ENCODE results near the gene CD53.

Gene CD53

DNA sequence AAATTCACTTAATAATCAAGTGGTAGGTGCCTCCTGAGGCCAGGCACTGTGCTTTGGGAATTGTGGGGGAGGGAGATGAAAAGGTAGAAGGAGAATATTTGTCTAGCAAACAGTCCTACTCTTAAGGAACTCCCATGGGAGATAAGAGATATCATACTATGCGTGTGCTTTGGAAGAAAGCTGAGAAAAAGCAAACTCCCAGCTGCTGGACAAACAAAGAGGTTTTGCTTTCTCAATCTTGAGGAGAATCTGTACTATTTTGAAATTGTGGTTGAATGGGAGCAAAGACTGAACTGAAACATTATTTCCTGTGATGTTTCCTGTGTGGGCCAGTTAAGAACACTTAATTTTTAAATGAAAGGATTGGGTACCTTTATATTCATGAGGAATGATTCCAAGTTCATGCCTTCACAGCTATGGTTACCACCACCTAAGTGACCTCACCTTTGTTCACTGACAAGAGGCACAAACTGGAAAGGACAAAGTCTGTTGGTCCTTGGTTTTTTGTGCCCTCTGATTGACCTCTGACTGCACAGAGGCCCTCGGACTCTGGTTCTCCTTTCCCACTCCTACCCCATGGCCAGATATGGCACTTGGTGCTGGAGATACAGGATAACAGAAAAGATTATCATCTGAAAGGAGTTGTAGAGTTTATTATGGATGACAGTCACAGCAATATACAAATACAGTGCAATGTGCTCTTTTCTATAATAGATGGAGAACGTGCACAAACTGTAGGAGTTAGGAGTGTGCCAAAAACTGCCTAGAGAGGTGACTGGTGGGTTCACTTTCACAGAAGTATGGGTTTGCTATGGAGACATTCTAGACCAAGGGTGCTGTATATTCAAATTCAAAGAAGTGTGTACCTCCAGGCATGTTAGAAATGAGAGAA, 1.6 kb downstream of the CD53 start:
- H3K36me3 ChIP-seq (ENCODE audit: insufficient read depth): no peaks in the 10 kb centered on the region
- no peak overlapping the region for H2AFZ ChIP-seq (ENCODE audit: low read depth)
- no peak overlapping the region for H3K4me2 ChIP-seq
- H3K27me3 ChIP-seq (ENCODE audit: insufficient read depth, low read depth): no peaks in the 10 kb centered on the region
- H3K9ac ChIP-seq: no peak overlapping the region
- no peaks in the 10 kb centered on the region for H3K4me1 ChIP-seq (ENCODE audit: low read depth, poor library complexity, severe bottlenecking)
- no peak overlapping the region for H3K4me3 ChIP-seq (IDR thresholded peaks at IDR 0.05; ENCODE audit: insufficient read depth, low read depth, low read length)
- H4K20me1 ChIP-seq (ENCODE audit: insufficient read depth): no peaks in the 10 kb centered on the region
- no peak overlapping the region for H3K27ac ChIP-seq
- no peaks in the 10 kb centered on the region for H3K79me2 ChIP-seq (ENCODE audit: insufficient read depth, low read depth)
- TF ChIP-seq CTCF (conservative IDR thresholded peaks at IDR 0.05; ENCODE audit: low read depth, low read length): no peak

- no peak overlapping the region for H3K4me2 ChIP-seq
- H2AFZ ChIP-seq (ENCODE audit: low read depth): no peak overlapping the region
- H3K4me3 ChIP-seq (IDR thresholded peaks at IDR 0.05; ENCODE audit: insufficient read depth, low read depth, low read length): no peak overlapping the region
- no peak overlapping the region for H3K9ac ChIP-seq
- no peaks in the 10 kb centered on the region for H4K20me1 ChIP-seq (ENCODE audit: insufficient read depth)
- TF ChIP-seq CTCF (conservative IDR thresholded peaks at IDR 0.05; ENCODE audit: low read depth, low read length): no peak
- no peaks in the 10 kb centered on the region for H3K79me2 ChIP-seq (ENCODE audit: insufficient read depth, low read depth)
- no peaks in the 10 kb centered on the region for H3K36me3 ChIP-seq (ENCODE audit: insufficient read depth)
- H3K27ac ChIP-seq: no peak overlapping the region
- no peaks in the 10 kb centered on the region for H3K27me3 ChIP-seq (ENCODE audit: insufficient read depth, low read depth)
- no peaks in the 10 kb centered on the region for H3K4me1 ChIP-seq (ENCODE audit: low read depth, poor library complexity, severe bottlenecking)
Observed at GRCh38 chr1:110875216-110875731, 2.3 kb downstream of the CD53 start.

DNA sequence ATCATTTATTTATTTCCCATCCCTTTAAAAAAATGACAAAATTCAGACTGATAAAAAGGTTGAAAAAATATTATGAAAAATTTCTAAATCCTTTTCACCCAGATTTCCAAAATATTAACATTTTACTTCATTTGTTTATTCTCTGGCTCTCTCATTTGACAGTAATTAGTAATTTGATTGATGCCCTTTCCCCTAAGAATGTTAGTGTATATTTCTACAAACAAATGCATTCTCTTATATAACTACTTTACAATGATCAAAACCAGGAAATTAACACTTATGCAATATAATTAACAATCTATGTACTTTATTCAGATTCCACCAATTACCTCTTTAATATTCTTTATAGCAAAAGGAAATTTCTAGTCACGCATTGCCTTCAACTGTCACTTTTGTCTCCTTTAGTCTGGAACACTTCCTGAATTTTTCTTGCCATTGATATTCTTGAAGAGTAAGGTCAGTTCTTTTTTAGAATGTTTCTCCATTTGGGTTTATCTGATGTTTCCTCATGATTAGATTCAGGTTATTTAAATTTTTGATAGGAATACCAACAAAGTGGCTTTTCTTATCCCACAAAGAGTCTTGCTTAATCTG, 3.9 kb downstream of the CD53 start:
- H2AFZ ChIP-seq (ENCODE audit: low read depth): no peak overlapping the region
- H3K9ac ChIP-seq: no peak overlapping the region
- no peaks in the 10 kb centered on the region for H3K36me3 ChIP-seq (ENCODE audit: insufficient read depth)
- H4K20me1 ChIP-seq (ENCODE audit: insufficient read depth): no peaks in the 10 kb centered on the region
- H3K79me2 ChIP-seq (ENCODE audit: insufficient read depth, low read depth): no peaks in the 10 kb centered on the region
- no peaks in the 10 kb centered on the region for H3K27me3 ChIP-seq (ENCODE audit: insufficient read depth, low read depth)
- H3K4me3 ChIP-seq (IDR thresholded peaks at IDR 0.05; ENCODE audit: insufficient read depth, low read depth, low read length): no peak overlapping the region
- H3K4me2 ChIP-seq: no peak overlapping the region
- H3K27ac ChIP-seq: no peak overlapping the region
- TF ChIP-seq CTCF (conservative IDR thresholded peaks at IDR 0.05; ENCODE audit: low read depth, low read length): no peak
- H3K4me1 ChIP-seq (ENCODE audit: low read depth, poor library complexity, severe bottlenecking): no peaks in the 10 kb centered on the region

DNA sequence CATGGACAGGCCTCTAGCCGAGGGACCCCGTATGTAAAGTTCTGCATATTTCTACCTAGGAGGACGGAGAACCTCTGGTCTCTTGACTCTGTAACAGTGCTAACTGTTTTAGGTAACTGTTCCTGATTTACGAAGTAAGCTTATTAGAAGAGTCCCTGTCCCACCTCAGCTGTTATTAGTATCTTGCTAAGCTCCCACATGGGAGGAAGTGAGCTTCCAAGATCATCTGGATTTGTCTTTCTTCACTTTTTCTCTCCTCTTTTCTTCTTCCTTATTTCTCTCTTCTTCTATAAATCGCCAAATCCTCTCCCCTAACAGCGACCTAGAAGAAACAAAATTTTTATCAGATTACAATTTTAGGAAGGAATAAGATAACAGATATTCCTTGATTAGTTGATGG, 4.4 kb downstream of the CD53 start:
- H3K4me2 ChIP-seq: no peak overlapping the region
- H3K36me3 ChIP-seq (ENCODE audit: insufficient read depth): no peaks in the 10 kb centered on the region
- no peak overlapping the region for H3K4me3 ChIP-seq (IDR thresholded peaks at IDR 0.05; ENCODE audit: insufficient read depth, low read depth, low read length)
- TF ChIP-seq CTCF (conservative IDR thresholded peaks at IDR 0.05; ENCODE audit: low read depth, low read length): no peak
- H3K9ac ChIP-seq: no peak overlapping the region
- no peaks in the 10 kb centered on the region for H3K27me3 ChIP-seq (ENCODE audit: insufficient read depth, low read depth)
- H4K20me1 ChIP-seq (ENCODE audit: insufficient read depth): no peaks in the 10 kb centered on the region
- H2AFZ ChIP-seq (ENCODE audit: low read depth): no peak overlapping the region
- H3K79me2 ChIP-seq (ENCODE audit: insufficient read depth, low read depth): no peaks in the 10 kb centered on the region
- H3K4me1 ChIP-seq (ENCODE audit: low read depth, poor library complexity, severe bottlenecking): no peaks in the 10 kb centered on the region
- no peak overlapping the region for H3K27ac ChIP-seq

Data from KMS-11 (cell line).